ENCODE measurements around the gene TMC7. TPM values are rescaled to one million over a fixed set of nuclear protein-coding genes. Genes with fewer than 3 reads are reported as not detected.

Gene TMC7
- total RNA-seq, 1 donor from 2014 or later: 3.3 TPM

- DNase-seq: no peak
- intact Hi-C loops (cut with DNase I): no loop called here
- no peak for ATAC-seq
Measured at GRCh38 chr16:19027416-19027815, 43.7 kb downstream of the TMC7 start.

GRCh38 chr16:19029980-19030379 lies 46.2 kb downstream of the TMC7 start:
- ATAC-seq (no peak), DNase-seq (no peak)
- Histone ChIP-seq H3K27me3 (ENCODE audit: low read depth) (no peaks in the 10 kb centered on the region), H3K27ac (no peak overlapping the region), H3K9me3 (no peaks in the 10 kb centered on the region), H3K4me3 (no peak overlapping the region), H3K36me3 (peaks cover 4% of the 10 kb centered on the region), H3K4me1 (no peaks in the 10 kb centered on the region)
- intact Hi-C loops (cut with DNase I): no loop called here
- no peak for TF ChIP-seq CTCF (IDR thresholded peaks at IDR 0.05)

More at GRCh38 chr16:19027416-19027815, 43.7 kb downstream of the TMC7 start:
- Histone ChIP-seq H3K36me3 (peaks cover 10% of the 10 kb centered on the region), H3K4me1 (no peaks in the 10 kb centered on the region), H3K9me3 (no peaks in the 10 kb centered on the region), H3K27me3 (ENCODE audit: low read depth) (no peaks in the 10 kb centered on the region), H3K4me3 (no peak overlapping the region), H3K27ac (no peak overlapping the region)
- no peak for TF ChIP-seq CTCF (IDR thresholded peaks at IDR 0.05)

- no peak for ATAC-seq
- no peak overlapping the region for H3K4me3 ChIP-seq
- no peaks in the 10 kb centered on the region for H3K4me1 ChIP-seq
- no peaks in the 10 kb centered on the region for H3K9me3 ChIP-seq
- no peak for DNase-seq
- intact Hi-C loops (cut with DNase I): no loop called here
- H3K27ac ChIP-seq: no peak overlapping the region
- peaks cover 4% of the 10 kb centered on the region for H3K36me3 ChIP-seq
- no peak for TF ChIP-seq CTCF (IDR thresholded peaks at IDR 0.05)
- H3K27me3 ChIP-seq (ENCODE audit: low read depth): no peaks in the 10 kb centered on the region
Measured at GRCh38 chr16:19031738-19032137, 48.0 kb downstream of the TMC7 start.

- intact Hi-C loops (cut with DNase I): no loop called here
- Histone ChIP-seq H3K4me1 (no peaks in the 10 kb centered on the region), H3K4me3 (no peak overlapping the region), H3K27ac (no peak overlapping the region), H3K36me3 (peaks cover 4% of the 10 kb centered on the region), H3K27me3 (ENCODE audit: low read depth) (no peaks in the 10 kb centered on the region), H3K9me3 (no peaks in the 10 kb centered on the region)
- ATAC-seq (no peak), DNase-seq (no peak)
- TF ChIP-seq CTCF (IDR thresholded peaks at IDR 0.05): no peak
Measured at GRCh38 chr16:19033761-19034160, 50.0 kb downstream of the TMC7 start.

GRCh38 chr16:19040400-19040799 lies 56.7 kb downstream of the TMC7 start:
- H3K36me3 ChIP-seq: peaks cover 5% of the 10 kb centered on the region
- no peak for TF ChIP-seq CTCF (IDR thresholded peaks at IDR 0.05)
- H3K27me3 ChIP-seq (ENCODE audit: low read depth): no peaks in the 10 kb centered on the region
- no peak overlapping the region for H3K4me3 ChIP-seq
- no peaks in the 10 kb centered on the region for H3K4me1 ChIP-seq
- H3K27ac ChIP-seq: no peak overlapping the region
- ATAC-seq (no peak), DNase-seq (no peak)
- no peaks in the 10 kb centered on the region for H3K9me3 ChIP-seq
- intact Hi-C loops (cut with DNase I): no loop called here

GRCh38 chr16:19044769-19045168 lies 61.0 kb downstream of the TMC7 start:
- no peaks in the 10 kb centered on the region for H3K9me3 ChIP-seq
- H3K4me3 ChIP-seq: no peak overlapping the region
- DNase-seq (no peak), ATAC-seq (no peak)
- H3K4me1 ChIP-seq: no peaks in the 10 kb centered on the region
- no peaks in the 10 kb centered on the region for H3K27me3 ChIP-seq (ENCODE audit: low read depth)
- H3K36me3 ChIP-seq: peaks cover 12% of the 10 kb centered on the region
- no peak overlapping the region for H3K27ac ChIP-seq
- TF ChIP-seq CTCF (IDR thresholded peaks at IDR 0.05): no peak
- intact Hi-C loops (cut with DNase I): no loop called here
